Heart right ventricle (tissue), 16 donors: ENCODE results near the gene SMCR8. TPM values are rescaled to one million over a fixed set of nuclear protein-coding genes. Genes with fewer than 3 reads are reported as not detected.

Source experiments
- ATAC-seq, 8 donors: fragments of 200-7000 bp; cut with Tn5 transposase; one replicate each; pipeline ENCODE4 v1.9.1; 2020; ENCODE audit warnings: mild to moderate bottlenecking in 8 of 8, moderate library complexity in 8 of 8, moderate number of reproducible peaks in 1 of 8
- DNase-seq, 2 donors: peaks; one replicate each; pipeline ENCODE4 v3.0.0-alpha.2; 2020
- H3K27ac ChIP-seq, 10 donors: fragments of 200-600 bp; sonication (generic) in 2 of 10; one replicate each; pipeline versions ENCODE4 v1.5.0 to v1.8.0; 2020 to 2022; ENCODE audit warnings: mild to moderate bottlenecking in 3 of 10
- H3K27me3 ChIP-seq, 7 donors: fragments of 200-600 bp; one replicate each; pipeline ENCODE4 v1.8.0; 2021 to 2022; ENCODE audit warnings: mild to moderate bottlenecking in 2 of 7
- H3K36me3 ChIP-seq, 9 donors: fragments of 200-600 bp; sonication (generic) in 1 of 9; one replicate each; pipeline versions ENCODE4 v1.5.0 to v1.8.0; 2020 to 2022; ENCODE audit warnings: mild to moderate bottlenecking in 2 of 9
- H3K4me1 ChIP-seq, 9 donors: fragments of 200-600 bp; sonication (generic) in 1 of 9; one replicate each; pipeline versions ENCODE4 v1.5.0 to v1.8.0; 2020 to 2022; ENCODE audit warnings: mild to moderate bottlenecking in 4 of 9
- H3K4me3 ChIP-seq, 10 donors: fragments of 200-600 bp; sonication (generic) in 2 of 10; one replicate each; pipeline versions ENCODE4 v1.5.0 to v1.8.0; 2020 to 2022; ENCODE audit warnings: mild to moderate bottlenecking in 7 of 10, moderate library complexity in 2 of 10
- H3K9me3 ChIP-seq, 11 donors: fragments of 200-600 bp in 10 of 11; sonication (generic) in 2 of 11; one replicate each; pipeline versions ENCODE4 v1.5.0 to v1.8.0; 2013 to 2022; ENCODE audit warnings: mild to moderate bottlenecking in 2 of 11, control low read depth in 1 of 11, moderate library complexity in 1 of 11
- CTCF ChIP-seq, 9 donors: fragments of 200-600 bp; sonication (generic) in 2 of 9; IDR thresholded peaks; one replicate each; pipeline versions ENCODE4 v1.5.0 to v1.8.0; 2021 to 2022; ENCODE audit warnings: antibody characterized with exemption in 9 of 9, mild to moderate bottlenecking in 5 of 9, moderate library complexity in 1 of 9
- WGBS, 2 donors: extraction: QIAGEN DNeasy Blood & Tissue Kit; methylation state at CpG; one replicate each; pipeline ENCODE4 v1.1.7; 2013; ENCODE audit warnings: inconsistent platforms in 1 of 2; 5-methylcytosine and 5-hydroxymethylcytosine counted together
- intact Hi-C, 10 donors: fragments of 100-400 bp; cut with DNase I; formaldehyde crosslinking; loops; one replicate each; pipeline versions ENCODE4 v1.11.1 to v1.14.2; 2022
- microRNA-seq, 2 donors: library from miRNA; unstranded; fragments of <30 nt; microRNA quantifications; one replicate each; pipeline ENCODE4 v1.2.0, GENCODE V29; 2021
- polyA plus RNA-seq, 2 donors: library from polyadenylated mRNA; stranded (reverse); fragments of 200-250 nt; gene quantifications; one replicate each; pipeline ENCODE4 v1.2.3, GENCODE V29; 2013
- total RNA-seq, 10 donors: library from RNA; stranded (reverse); fragmentation: NEBNext Ultra II Directional in 3 of 10; extraction: Animal tissue kit (Norgen Biotek cat#: 25700) in 3 of 10; gene quantifications; one replicate each; pipeline versions ENCODE4 v1.2.1 to v1.2.4, GENCODE V29; 2021 to 2023
- donor health status: Arrhythmogenic right ventricular cardiomyopathy.
- donor health status: ischemic (EF 13 %, LVEDD 7.1; RV severe dilation, severe dysfunction).
- donor health status: healthy with polysubstance abuse.
- donor health status: DM: no; HTN: yes; CAD: no.
- donor health status: DM: no; HTN: no; CAD: no.
- donor health status: ischemic (EF 25% LVEDD 6.9; RV normal size, moderate dysfunction).
- donor health status: ischemic (EF 25% LVEDD 5.7; RV mildly dilated, moderate dysfunction).
- donor health status: healthy.
- donor health status: DM: yes; HTN: yes; CAD: no.
- donor health status: Ischemic cardiomyopathy.
- donor health status: ischemic (EF 35%, LVEDD 5.7; RV mildly dilated, moderate dysfunction).
- donor health status: nonischemic (EF 11% LVEDD 7.7; RV severe dilation, severe dysfunction).
- donor health status: DM: yes; HTN: yes; CAD: no.
- donor health status: PGD.
- donor health status: ischemic (EF 29% LVEDD 5.4; RV normal size, mild dysfunction).
- donor health status: nonischemic (EF 23%, LVEDD 6.1; RV moderate dilation, normal function).

Gene SMCR8
- total and polyA plus RNA-seq, 12 donors: 2.1 to 15.7 (median 11.6) TPM

- Histone ChIP-seq H3K4me1 (no peaks in the 10 kb centered on the region), H3K36me3 (no peaks in the 10 kb centered on the region), H3K27ac (no peak overlapping the region), H3K4me3 (no peak overlapping the region), H3K9me3 (peaks cover 0 to 13% (median 0%) of the 10 kb centered on the region in 11 donors), H3K27me3 (peaks cover 0 to 5% (median 0%) of the 10 kb centered on the region in 7 donors)
- DNase-seq (no peak), ATAC-seq (no peak)
- 82 to 88% methylated on average over 7 of the region's 7 CpGs for WGBS, 2 donors
- intact Hi-C loops: no loop called here
- TF ChIP-seq CTCF (IDR thresholded peaks at IDR 0.05): no peak
Observed at GRCh38 chr17:18374216-18374615, 59.1 kb downstream of the SMCR8 start.

Small RNAs within 50 kb of the gene (microRNA-seq; reads per million reads assigned to microRNA genes)
- 0 reads per million in 2 donors for gene MIR6778

Other genes starting within 250 kb of the SMCR8 start
- gene DRG2, start 227.3 kb upstream of the SMCR8 start, total RNA-seq: 10 to 100 TPM; 18.1 to 23.3 (median 20.9) TPM
- gene DRG2, start 227.3 kb upstream of the SMCR8 start, polyA plus RNA-seq: 10 to 100 TPM; 28.4 to 44.3 TPM
- under 1 TPM in 7 of 10 donors, not detected in 3; 0.11 to 0.58 (median 0.26) TPM for gene MYO15A, start 206.5 kb upstream of the SMCR8 start, total RNA-seq
- gene MYO15A, start 206.5 kb upstream of the SMCR8 start, polyA plus RNA-seq: 1 to 10 TPM in 1 of 2 donors, under 1 TPM in 1; 0.35 to 1.2 TPM
- gene ALKBH5, start 131.5 kb upstream of the SMCR8 start, total RNA-seq: 100 to 1,000 TPM; 163 to 208 (median 194) TPM
- gene ALKBH5, start 131.5 kb upstream of the SMCR8 start, polyA plus RNA-seq: 10 to 100 TPM; 72.6 to 80.3 TPM
- gene LLGL1, start 89.7 kb upstream of the SMCR8 start, total RNA-seq: 10 to 100 TPM in 1 of 10 donors, 1 to 10 TPM in 9; 7.2 to 12.4 (median 9.1) TPM
- gene LLGL1, start 89.7 kb upstream of the SMCR8 start, polyA plus RNA-seq: 1 to 10 TPM; 5.8 to 5.9 TPM
- 100 to 1,000 TPM; 207 to 356 (median 281) TPM for gene FLII, start 56.6 kb upstream of the SMCR8 start, total RNA-seq
- 100 to 1,000 TPM; 366 to 469 TPM for gene FLII, start 56.6 kb upstream of the SMCR8 start, polyA plus RNA-seq
- 10 to 100 TPM; 23.9 to 43.4 (median 33.5) TPM for gene MIEF2, start 54.6 kb upstream of the SMCR8 start, total RNA-seq
- 10 to 100 TPM; 18.9 to 20.6 TPM for gene MIEF2, start 54.6 kb upstream of the SMCR8 start, polyA plus RNA-seq
- gene TOP3A, start 299 bp upstream of the SMCR8 start, total RNA-seq: 10 to 100 TPM in 9 of 10 donors, 1 to 10 TPM in 1; 8.2 to 15.6 (median 13.2) TPM
- 10 to 100 TPM in 1 of 2 donors, 1 to 10 TPM in 1; 8.5 to 10.8 TPM for gene TOP3A, start 299 bp upstream of the SMCR8 start, polyA plus RNA-seq
- gene SHMT1, start 48.3 kb downstream of the SMCR8 start, total RNA-seq: 10 to 100 TPM in 1 of 10 donors, 1 to 10 TPM in 9; 2.7 to 11.6 (median 4.9) TPM
- 1 to 10 TPM; 7.3 to 8.4 TPM for gene SHMT1, start 48.3 kb downstream of the SMCR8 start, polyA plus RNA-seq
- not detected for gene EVPLL, start 62.5 kb downstream of the SMCR8 start, total RNA-seq
- under 1 TPM in 1 of 2 donors, not detected in 1; 0.03 TPM for gene EVPLL, start 62.5 kb downstream of the SMCR8 start, polyA plus RNA-seq
- gene LGALS9C, start 161.5 kb downstream of the SMCR8 start, total RNA-seq: under 1 TPM in 1 of 10 donors, not detected in 9; 0.18 TPM
- gene LGALS9C, start 161.5 kb downstream of the SMCR8 start, polyA plus RNA-seq: not detected